Measurements from ENCODE around the gene ATP8A2.

DNA sequence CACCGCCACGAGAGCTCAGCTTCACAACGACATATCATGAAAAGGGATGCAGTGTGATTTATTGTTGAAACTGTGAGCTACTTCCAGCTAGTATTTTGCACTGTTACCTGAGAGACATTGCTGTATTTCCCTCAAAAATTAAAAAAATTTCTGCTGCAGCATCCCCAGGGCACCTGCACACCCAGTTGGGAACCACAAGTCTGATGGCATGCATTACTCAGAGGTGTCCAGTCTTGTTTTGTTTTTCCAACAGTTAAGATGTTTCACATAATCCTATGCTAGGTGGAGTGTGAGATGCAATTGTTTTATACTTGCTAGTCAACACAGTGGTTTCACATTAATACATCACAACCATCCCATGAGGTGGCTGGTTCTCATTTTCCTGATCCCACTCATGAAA is 394.8 kb downstream of the ATP8A2 start:
- TF ChIP-seq TAF1 (IDR thresholded peaks at IDR 0.05; ENCODE audit: borderline replicate concordance, insufficient read depth, low read length) (no peak), POLR2AphosphoS5 (IDR thresholded peaks at IDR 0.05; ENCODE audit: low read depth, low read length) (no peak)
- TF ChIP-seq, protein P1, sequence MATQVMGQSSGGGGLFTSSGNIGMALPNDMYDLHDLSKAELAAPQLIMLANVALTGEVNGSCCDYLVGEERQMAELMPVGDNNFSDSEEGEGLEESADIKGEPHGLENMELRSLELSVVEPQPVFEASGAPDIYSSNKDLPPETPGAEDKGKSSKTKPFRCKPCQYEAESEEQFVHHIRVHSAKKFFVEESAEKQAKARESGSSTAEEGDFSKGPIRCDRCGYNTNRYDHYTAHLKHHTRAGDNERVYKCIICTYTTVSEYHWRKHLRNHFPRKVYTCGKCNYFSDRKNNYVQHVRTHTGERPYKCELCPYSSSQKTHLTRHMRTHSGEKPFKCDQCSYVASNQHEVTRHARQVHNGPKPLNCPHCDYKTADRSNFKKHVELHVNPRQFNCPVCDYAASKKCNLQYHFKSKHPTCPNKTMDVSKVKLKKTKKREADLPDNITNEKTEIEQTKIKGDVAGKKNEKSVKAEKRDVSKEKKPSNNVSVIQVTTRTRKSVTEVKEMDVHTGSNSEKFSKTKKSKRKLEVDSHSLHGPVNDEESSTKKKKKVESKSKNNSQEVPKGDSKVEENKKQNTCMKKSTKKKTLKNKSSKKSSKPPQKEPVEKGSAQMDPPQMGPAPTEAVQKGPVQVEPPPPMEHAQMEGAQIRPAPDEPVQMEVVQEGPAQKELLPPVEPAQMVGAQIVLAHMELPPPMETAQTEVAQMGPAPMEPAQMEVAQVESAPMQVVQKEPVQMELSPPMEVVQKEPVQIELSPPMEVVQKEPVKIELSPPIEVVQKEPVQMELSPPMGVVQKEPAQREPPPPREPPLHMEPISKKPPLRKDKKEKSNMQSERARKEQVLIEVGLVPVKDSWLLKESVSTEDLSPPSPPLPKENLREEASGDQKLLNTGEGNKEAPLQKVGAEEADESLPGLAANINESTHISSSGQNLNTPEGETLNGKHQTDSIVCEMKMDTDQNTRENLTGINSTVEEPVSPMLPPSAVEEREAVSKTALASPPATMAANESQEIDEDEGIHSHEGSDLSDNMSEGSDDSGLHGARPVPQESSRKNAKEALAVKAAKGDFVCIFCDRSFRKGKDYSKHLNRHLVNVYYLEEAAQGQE (IDR thresholded peaks at IDR 0.05; ENCODE audit: insufficient read depth in 1 of 2, low read depth in 2 of 2, low read length in 2 of 2): no peak

Data from PFSK-1 (cell line).